Fibroblast of peridontal ligament (primary cell): ENCODE measurements around the gene JHY.
"Not testable (repeated sequence)": the region's sequence is repeated elsewhere in the genome, so short reads cannot be mapped to it uniquely, and the experiment has no call there.

Source experiments
- DNase-seq: peaks from one replicate; pipeline ENCODE4 v3.0.0-alpha.2; 2010; ENCODE audit errors: extremely low read depth

Gene JHY

GRCh38 chr11:122882189-122882856, at the start of gene JHY:
Gene JHY, plus strand, starts transcription at chr11:122882759. Its CDS starts 3,091 bp downstream, at chr11:122885850.
- no peak for DNase-seq

- DNase-seq: no peak
Observed at GRCh38 chr11:122833846-122834464, 48.6 kb upstream of the JHY start.

- DNase-seq: no peak
Observed at GRCh38 chr11:122836916-122837315, 45.6 kb upstream of the JHY start.

GRCh38 chr11:122837528-122838346, 44.8 kb upstream of the JHY start:
- no peak for DNase-seq

- no peak for DNase-seq
Observed at GRCh38 chr11:122843281-122844141, 39.0 kb upstream of the JHY start.

DNA sequence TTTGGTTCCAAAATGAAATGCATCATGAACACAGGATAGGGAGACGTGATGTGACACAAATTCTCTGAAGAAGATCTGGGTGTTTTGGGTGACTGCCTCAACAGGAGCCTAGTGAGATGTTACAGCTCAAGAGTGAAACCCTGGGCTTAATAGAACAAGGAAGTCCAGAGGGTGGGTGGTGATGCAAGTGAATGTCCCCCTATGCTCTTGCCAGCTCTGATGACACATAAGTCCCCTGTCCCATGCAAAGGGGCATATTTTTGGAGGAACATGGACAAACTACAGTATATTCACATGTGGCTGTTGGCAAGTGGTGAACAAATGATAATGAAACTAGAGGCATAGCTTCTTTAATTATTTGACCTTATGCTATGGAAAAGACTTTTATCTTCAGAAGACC, 35.1 kb upstream of the JHY start:
- no peak for DNase-seq

- DNase-seq: no peak
Observed at GRCh38 chr11:122848186-122848585, 34.4 kb upstream of the JHY start.

DNA sequence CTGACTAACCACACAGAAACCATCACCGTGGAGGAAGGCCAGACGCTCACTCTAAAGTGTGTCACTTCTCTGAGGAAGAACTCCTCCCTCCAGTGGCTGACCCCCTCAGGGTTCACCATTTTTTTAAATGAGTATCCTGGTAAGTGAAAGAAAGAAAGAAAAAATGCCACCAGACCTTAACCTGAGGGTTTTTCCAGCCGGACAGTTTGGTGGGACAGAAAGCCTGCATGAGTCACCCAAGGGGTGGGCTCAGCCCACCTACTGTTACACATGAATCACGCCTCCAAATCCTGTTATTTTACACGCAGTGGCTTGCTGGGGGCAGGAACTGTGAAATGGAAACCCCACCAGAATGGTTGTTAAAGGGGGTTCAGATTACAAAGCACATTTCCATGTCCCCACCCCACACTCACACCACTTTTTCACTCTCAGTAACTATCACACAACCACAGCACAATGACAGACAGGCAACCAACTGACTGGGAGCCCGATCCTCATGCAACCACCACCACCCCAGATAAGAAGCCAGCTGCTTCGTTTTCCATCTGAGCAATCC, 32.4 kb upstream of the JHY start:
- DNase-seq: peak; percentile 35

GRCh38 chr11:122851366-122851966, 31.1 kb upstream of the JHY start:
- DNase-seq: no peak

GRCh38 chr11:122852074-122852795, 30.3 kb upstream of the JHY start:
- peak; percentile 17 for DNase-seq

DNA sequence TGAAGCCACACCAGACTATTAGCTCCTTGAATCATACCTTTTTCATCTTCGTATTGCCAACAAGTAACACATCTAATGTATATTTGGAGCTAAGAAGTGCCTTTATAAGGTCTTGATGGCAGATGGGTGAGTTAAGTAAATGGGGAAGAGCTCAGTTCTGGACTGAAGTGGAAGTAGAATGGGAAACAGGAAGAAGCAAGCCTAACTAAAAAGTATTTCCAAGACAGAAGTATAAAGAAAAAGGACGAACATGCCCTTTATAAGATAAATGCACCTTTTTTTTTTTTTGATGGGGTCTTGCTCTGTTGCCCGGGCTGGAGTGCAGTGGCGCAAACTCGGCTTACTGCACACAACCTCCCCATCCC, 29.8 kb upstream of the JHY start:
- DNase-seq: no peak

GRCh38 chr11:122853261-122853660, 29.3 kb upstream of the JHY start:
- DNase-seq: peak; percentile 30

DNA sequence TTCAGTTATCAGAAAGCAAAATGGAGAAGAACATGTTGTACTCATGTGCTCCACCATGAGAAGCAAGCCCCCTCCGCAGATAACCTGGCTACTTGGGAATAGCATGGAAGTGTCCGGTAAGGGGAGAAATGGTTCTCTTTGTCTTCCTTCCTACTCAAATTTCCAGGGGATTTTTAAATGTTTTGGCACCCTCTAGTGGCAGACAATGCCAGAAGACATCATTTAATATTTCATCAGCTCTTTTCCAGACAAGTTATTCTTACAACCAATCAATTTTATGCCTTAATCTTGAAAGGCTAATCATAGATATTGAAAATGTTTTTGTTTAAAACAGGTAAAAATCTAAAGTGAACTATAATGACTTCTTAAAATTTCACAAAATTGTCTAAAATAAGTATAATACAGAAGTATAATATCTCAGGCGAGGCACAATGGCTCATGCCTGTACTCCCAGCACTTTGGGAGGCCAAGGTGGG, 28.6 kb upstream of the JHY start:
- DNase-seq: peak; percentile 94

DNA sequence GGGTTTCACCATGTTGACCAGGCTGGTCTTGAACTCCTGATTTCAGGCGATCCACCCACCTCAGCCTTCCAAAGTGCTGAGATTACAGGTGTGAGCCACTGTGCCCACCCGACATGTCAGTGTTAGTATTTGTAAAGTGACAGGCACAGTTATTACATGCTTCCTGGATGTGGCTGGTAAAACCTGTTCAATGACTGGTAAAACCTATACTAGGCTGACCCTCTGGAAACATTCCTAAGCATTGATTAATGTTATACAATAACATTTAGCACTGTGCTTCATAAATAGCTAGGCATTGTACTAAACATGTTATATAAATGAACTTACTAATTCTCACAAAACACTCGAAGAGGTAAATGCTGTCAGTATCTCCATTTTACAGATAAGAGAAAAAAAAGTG, 20.9 kb upstream of the JHY start:
- DNase-seq: no peak

GRCh38 chr11:122862091-122862490, 20.5 kb upstream of the JHY start:
- no peak for DNase-seq

DNA sequence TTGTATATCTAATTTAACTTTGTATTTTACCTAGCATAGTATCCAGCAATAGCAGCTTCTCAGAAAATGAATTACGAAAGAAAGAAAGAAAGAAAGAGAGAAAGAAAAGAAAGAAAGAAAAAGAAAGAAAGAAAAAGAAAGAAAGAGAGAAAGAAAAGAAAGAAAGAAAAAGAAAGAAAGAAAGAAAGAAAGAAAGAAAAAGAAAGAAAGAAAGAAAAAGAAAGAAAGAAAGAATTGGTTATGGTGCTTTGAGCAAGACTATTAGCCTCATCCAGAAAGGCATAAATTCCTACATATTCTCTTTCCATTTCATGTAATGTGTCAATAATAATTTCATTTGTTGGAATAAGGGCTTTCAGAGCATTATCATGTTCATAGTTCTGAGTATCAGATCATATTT, 19.4 kb upstream of the JHY start:
- DNase-seq: not testable (repeated sequence)

- peak; percentile 75 for DNase-seq
Observed at GRCh38 chr11:122863704-122864326, 18.7 kb upstream of the JHY start.

- DNase-seq: peak; percentile 14
Observed at GRCh38 chr11:122864386-122865115, 18.0 kb upstream of the JHY start.

GRCh38 chr11:122869622-122870021, 12.9 kb upstream of the JHY start:
- DNase-seq: no peak
